NCI-H1092 (cell line): ENCODE results near the gene RELB.

Experiments used
- DNase-seq: peaks from one replicate; lab custom pipeline; 2025; lab: John Stamatoyannopoulos, UW

RELB gene

DNA sequence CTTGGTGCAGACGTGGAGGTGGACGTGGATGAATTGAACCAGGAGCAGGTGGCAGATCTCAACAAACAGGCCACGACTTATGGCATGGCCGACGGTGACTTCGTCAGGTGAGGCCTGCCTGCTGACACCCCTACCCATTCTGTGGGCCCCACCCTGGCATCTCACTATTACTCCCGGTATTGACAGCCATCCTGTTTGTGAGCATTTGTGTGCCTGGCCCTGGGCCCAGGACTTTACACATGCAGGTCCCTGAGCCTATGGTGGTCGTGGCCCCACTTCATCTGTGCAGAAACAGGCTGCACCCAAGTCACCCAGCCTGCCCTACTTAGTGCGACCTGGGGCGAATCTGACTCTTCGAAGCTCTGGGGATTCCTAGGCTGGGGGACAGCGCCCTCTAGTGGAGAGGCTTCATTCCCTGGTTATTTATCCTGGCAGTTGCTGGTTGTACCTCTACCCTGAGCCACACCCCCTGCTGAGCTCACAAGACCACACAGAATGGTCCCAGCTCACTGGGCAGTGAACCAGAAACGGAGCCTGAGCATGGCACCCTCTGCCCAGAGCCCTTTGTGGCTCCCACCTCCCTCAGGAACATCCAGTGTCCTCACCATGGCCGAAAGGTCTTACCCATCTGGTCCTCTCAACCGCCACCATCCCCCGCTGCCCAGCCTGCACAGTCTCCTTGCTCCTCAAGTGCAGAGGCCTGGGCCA, 58.1 kb downstream of the RELB start:
- DNase-seq = peak; percentile 17

- no peak for DNase-seq
These were observed 60.7 kb downstream of the RELB start for GRCh38 chr19:45061965-45062364.

GRCh38 chr19:45063851-45064801, 62.9 kb downstream of the RELB start:
- no peak for DNase-seq

GRCh38 chr19:45066921-45067661, 65.8 kb downstream of the RELB start:
- no peak for DNase-seq

DNA sequence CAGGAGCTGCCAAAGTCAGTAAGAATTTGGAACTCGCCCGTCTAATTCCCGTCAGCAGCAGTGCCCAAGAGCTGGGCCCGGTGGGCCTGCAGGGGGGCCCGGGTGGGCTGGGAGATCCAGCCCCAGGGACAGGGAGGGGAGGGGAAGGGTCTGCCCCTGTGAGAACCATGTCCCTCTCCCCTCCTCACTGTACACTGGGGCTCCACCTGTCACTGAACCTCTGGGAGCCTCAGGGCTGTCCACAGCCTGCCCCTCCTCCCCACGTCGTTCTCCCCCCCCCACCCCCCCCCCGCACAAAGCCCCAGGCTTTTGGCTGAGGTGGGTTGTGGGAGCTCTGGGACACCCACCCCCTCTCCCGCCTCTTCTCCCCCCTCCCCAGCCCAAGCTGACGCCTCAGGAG, 66.8 kb downstream of the RELB start:
- DNase-seq = no peak

DNA sequence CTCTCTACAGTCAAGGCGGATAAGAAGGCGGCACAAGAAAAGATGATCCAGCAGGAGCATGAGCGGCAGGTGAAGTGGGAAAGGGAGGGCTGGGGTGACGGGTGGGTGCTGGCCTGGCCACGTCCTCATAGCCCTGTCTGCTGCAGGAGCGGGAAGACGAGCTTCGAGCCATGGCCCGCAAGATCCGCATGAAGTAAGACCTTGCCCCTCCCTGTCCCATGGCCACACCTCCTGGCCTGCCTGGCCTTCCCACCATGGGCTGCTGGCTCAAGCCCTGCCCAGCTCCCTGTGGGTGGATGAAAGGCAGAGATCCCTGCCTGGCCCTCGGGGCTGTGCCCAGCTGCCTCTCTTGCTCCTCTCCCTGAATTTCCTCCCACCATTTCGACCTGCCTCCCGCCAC, 67.8 kb downstream of the RELB start:
- no peak for DNase-seq

GRCh38 chr19:45070214-45070613, 69.0 kb downstream of the RELB start:
- no peak for DNase-seq

GRCh38 chr19:45070861-45071544, 69.7 kb downstream of the RELB start:
- DNase-seq = no peak

DNA sequence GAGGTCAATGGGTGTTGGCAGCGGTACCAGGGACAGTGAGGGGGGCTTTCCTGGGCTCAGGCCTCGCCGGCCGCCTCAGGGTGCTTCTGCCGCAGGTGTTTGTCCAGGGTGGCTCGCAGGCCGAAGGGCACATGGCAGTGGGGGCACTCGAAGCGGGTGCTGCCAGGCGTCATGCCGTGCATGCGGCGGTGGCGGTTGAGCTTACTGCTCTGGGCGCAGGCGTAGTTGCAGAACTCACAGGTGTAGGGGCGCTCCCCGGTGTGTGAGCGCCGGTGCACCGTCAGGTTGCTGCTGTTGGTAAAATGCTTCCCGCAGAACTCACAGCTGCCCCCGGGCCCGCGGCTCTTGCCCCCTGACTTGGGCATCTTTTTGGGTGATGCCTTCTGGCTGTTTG, 70.3 kb downstream of the RELB start:
- no peak for DNase-seq

GRCh38 chr19:45071969-45072790, 70.9 kb downstream of the RELB start:
- DNase-seq = no peak

DNA sequence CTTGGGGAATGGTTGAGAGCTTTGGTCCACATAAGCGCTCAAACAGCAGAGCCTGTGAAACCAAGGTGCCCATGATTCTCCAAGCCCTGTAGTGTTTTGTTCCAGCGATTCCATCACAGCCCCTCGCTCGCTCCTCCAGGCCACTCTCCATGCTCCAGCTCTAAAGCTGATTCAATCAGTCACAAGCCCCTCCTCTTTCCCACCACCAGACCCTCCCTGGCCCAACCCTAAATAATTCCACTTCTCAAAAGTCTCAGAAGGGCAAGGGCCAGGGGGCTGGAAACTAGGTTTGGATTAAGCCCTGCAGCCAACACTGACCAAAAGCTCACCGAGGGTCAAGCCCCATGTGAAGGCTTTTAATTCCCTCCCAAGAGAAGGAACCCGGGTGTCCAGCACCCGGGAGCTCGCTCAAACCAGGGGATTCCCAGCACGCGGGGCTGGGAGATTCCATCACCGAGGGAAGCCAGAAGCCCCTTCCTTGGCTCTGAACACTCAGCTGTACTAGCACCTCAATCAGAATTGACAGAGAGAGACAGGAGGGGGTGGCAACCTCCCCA, 73.6 kb downstream of the RELB start:
- DNase-seq = no peak

GRCh38 chr19:45075301-45076028, 74.2 kb downstream of the RELB start:
- no peak for DNase-seq

DNA sequence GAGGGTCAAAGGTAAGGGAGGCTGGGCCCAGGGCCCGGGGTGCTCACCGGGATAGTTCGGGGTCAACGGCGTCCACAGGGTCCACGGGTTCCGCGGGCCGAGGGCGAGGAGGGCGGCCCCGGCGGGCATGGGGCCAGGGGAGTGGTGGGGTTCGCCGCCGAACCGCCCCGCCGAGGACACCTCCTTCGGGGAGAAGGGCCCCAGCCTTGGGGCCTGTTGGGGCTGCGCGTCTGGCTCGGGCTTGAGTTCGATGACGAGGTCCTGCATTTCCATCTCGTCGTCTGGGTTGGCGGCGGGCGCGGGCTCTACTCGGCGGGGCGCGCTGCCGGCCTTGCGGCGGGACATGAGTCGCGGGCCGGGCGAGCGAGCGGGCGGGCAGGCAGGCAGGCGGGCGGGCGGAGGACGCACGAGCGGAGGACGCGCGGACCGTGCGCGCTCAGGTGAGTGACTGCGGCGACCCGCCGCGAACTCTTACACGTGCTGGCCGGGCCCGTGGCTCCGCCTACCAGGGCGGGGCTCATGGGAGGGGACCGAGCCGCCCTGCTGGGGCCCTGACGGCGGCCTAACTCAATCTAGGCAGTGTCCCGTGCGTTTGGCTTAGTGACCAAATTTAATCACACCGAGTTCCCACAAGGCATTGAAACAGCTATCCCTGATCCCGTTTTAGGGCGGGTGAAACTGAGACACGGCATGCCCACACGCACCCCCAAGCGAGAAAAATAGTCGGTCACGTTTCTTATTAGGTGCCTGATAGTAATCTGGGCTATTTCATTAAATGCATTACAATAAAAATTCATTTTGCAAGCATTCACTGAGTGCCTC, 75.0 kb downstream of the RELB start, which contains the start of gene ZNF296:
TSS of gene ZNF296 (minus strand) at position 450 of the 822 bp plus-strand sequence. CDS start at position 345, 105 bp downstream.
- no peak for DNase-seq

GRCh38 chr19:45076851-45077730, 75.8 kb downstream of the RELB start:
- no peak for DNase-seq

GRCh38 chr19:45078390-45079062, 77.3 kb downstream of the RELB start:
- DNase-seq = no peak

DNA sequence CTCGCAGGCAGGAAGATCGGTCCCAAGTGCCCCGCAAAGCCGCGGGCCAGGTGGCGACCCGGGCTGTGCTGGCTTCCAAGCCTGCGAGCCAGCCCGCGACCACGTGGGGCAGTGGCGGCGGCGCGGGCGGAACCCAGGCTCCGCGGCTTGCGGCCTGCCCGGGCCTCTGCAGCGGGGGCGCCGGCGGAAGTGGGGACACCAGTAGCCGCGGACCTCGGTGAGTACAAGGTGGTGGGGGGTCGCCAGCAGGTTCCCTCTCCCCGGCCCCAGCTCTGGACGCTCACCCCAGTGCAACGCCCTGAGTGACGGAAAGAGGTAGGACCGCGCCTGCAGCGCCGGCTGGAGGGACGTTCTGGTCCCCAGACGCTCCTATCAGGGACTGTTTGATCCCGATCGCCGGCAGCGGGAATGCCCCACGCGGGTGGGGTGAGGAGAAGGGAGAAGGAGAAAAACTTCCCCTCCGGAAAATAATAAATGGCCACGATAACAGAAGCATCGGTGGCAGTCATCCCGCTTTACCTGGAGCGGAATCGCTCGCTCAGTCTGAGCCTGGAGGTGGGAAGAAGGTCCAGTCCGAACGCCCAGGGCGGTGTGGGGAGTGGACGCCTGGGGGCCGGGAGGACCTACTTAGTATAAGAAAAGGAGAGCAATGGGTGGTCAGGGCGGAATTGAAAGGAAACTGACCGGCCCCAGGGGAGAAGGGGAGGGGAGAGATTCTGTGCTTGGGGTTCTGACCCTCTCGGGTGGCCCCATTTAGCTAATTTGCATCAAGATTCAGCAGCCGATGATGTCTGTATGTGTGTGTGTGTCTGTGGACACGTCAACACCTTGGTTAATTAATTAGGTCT, 78.0 kb downstream of the RELB start, which contains the start of gene GEMIN7:
TSS of gene GEMIN7 (plus strand) at position 198 of the 848 bp plus-strand sequence. CDS start 10,855 bp downstream, outside the sequence.
- peak; percentile 18 for DNase-seq
